Sigmoid colon (tissue), 7 donors: Measurements from ENCODE around the gene MED23. TPM values are rescaled to one million over a fixed set of nuclear protein-coding genes. Genes with fewer than 3 reads are reported as not detected.
A peak's percentile ranks its signal among the peaks of the same experiment; 100 is the strongest.

Experiments used
- DNase-seq: peaks from one replicate; pipeline ENCODE4 v3.0.0-alpha.2; 2019
- H3K27ac ChIP-seq, 4 donors: fragments of 200-600 bp; sonication (generic); one replicate each; pipeline ENCODE4 v1.5.1; 2016 to 2019; ENCODE audit warnings: mild to moderate bottlenecking in 1 of 4
- H3K27me3 ChIP-seq, 3 donors: fragments of 200-600 bp; sonication (generic); one replicate each; pipeline ENCODE4 v1.5.1; 2019; ENCODE audit warnings: mild to moderate bottlenecking in 1 of 3
- H3K36me3 ChIP-seq, 4 donors: fragments of 200-600 bp; sonication (generic); one replicate each; pipeline ENCODE4 v1.5.1; 2016 to 2019
- H3K4me1 ChIP-seq, 4 donors: fragments of 200-600 bp; sonication (generic); one replicate each; pipeline ENCODE4 v1.5.1; 2017 to 2019
- H3K4me3 ChIP-seq, 4 donors: fragments of 200-600 bp; sonication (generic); one replicate each; pipeline ENCODE4 v1.5.1; 2017 to 2019; ENCODE audit warnings: mild to moderate bottlenecking in 2 of 4, moderate library complexity in 1 of 4
- H3K9me3 ChIP-seq, 4 donors: fragments of 200-600 bp in 3 of 4; sonication (generic) in 3 of 4; one replicate each; pipeline versions ENCODE4 v1.5.1 to v1.6.1; 2013 to 2019
- EP300 ChIP-seq, 4 donors: sonication (generic); formaldehyde crosslinking; IDR thresholded peaks; one replicate each; pipeline ENCODE4 v1.6.1; 2017; ENCODE audit warnings: antibody characterized with exemption in 4 of 4
- POLR2A ChIP-seq, 2 donors: fragments of 450-650 bp; IDR thresholded peaks; one replicate each; pipeline ENCODE4 v1.6.1; 2016; ENCODE audit warnings: antibody characterized with exemption in 2 of 2, mild to moderate bottlenecking in 2 of 2, moderate library complexity in 2 of 2
- POLR2AphosphoS5 ChIP-seq, 4 donors: sonication (generic); formaldehyde crosslinking; IDR thresholded peaks; one replicate each; pipeline ENCODE4 v1.6.1; 2017; ENCODE audit warnings: antibody characterized with exemption in 4 of 4
- WGBS, 2 donors: extraction: QIAGEN DNeasy Blood & Tissue Kit; methylation state at CpG; one replicate each; pipeline ENCODE4 v1.1.7; 2013; 5-methylcytosine and 5-hydroxymethylcytosine counted together
- intact Hi-C: fragments of 100-400 bp; cut with DNase I; formaldehyde crosslinking; loops from one replicate; pipeline ENCODE4 v1.15.1; 2023
- polyA plus RNA-seq, 3 donors: library from polyadenylated mRNA; stranded (reverse); fragments of 200-250 nt; gene quantifications; one replicate each; pipeline ENCODE4 v1.2.3, GENCODE V29; 2013
- total RNA-seq, 4 donors: library from RNA; depleted of rRNA; stranded (reverse); fragments of >200 nt; gene quantifications; one replicate each; pipeline ENCODE4 v1.1.0, GENCODE V29; 2016
- TF ChIP-seq, protein P1 (sequence below), 4 experiments: fragments of 450-650 bp in 3 of 4; fragments of 200-600 bp in 1 of 4; IDR thresholded peaks; one replicate each; pipeline ENCODE4 v1.5.1; 2016 to 2019; ENCODE audit warnings: antibody characterized with exemption in 4 of 4, mild to moderate bottlenecking in 3 of 4, moderate library complexity in 2 of 4
- donor health status: healthy with polysubstance abuse.
- donor health status: Bipolar disorder and iron deficiency.
- donor health status: healthy.

MED23 gene
- 10 to 100 TPM; 19.0 to 29.6 (median 25.0) TPM for total RNA-seq
- 10 to 100 TPM in 1 of 3 donors, 1 to 10 TPM in 2; 5.3 to 10.5 (median 6.0) TPM for polyA plus RNA-seq

- H3K27ac ChIP-seq, result peak within 1 kb of the TSS; percentile 74 to 81 (median 78)
- no peaks in the 10 kb centered on the region for H3K27me3 ChIP-seq
- H3K4me1 ChIP-seq, result peaks cover 0 to 36% (median 27%) of the 10 kb centered on the region in 4 donors
- intact Hi-C loops, result loop anchor here (5.0 kb wide), 1 partner anchor 1184 kb away; the partner anchor contains the start of gene RPS12
- peak within 1 kb of the TSS; percentile 65 to 80 (median 72) for H3K4me3 ChIP-seq
- H3K9me3 ChIP-seq, result no peaks in the 10 kb centered on the region
- 0 to 1% methylated on average over 53 of the region's 53 CpGs for WGBS, 2 donors
- TF ChIP-seq EP300 (IDR thresholded peaks at IDR 0.05), result no peak
- peak; percentile 30 to 61 for TF ChIP-seq POLR2A (IDR thresholded peaks at IDR 0.05)
- TF ChIP-seq, protein P1, sequence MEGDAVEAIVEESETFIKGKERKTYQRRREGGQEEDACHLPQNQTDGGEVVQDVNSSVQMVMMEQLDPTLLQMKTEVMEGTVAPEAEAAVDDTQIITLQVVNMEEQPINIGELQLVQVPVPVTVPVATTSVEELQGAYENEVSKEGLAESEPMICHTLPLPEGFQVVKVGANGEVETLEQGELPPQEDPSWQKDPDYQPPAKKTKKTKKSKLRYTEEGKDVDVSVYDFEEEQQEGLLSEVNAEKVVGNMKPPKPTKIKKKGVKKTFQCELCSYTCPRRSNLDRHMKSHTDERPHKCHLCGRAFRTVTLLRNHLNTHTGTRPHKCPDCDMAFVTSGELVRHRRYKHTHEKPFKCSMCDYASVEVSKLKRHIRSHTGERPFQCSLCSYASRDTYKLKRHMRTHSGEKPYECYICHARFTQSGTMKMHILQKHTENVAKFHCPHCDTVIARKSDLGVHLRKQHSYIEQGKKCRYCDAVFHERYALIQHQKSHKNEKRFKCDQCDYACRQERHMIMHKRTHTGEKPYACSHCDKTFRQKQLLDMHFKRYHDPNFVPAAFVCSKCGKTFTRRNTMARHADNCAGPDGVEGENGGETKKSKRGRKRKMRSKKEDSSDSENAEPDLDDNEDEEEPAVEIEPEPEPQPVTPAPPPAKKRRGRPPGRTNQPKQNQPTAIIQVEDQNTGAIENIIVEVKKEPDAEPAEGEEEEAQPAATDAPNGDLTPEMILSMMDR (IDR thresholded peaks at IDR 0.05), result peak; percentile 78 to 91 (median 86)
- TF ChIP-seq POLR2AphosphoS5 (IDR thresholded peaks at IDR 0.05), result peak; percentile 56 to 84 (median 79)
- DNase-seq, result peak; percentile 96
- H3K36me3 ChIP-seq, result peaks cover 7 to 27% (median 15%) of the 10 kb centered on the region in 4 donors
Measured at GRCh38 chr6:131627724-131628682, at the start of gene MED23. Gene MED23, minus strand, starts transcription at chr6:131628242. Its CDS starts 193 bp downstream, at chr6:131628049.

DNA sequence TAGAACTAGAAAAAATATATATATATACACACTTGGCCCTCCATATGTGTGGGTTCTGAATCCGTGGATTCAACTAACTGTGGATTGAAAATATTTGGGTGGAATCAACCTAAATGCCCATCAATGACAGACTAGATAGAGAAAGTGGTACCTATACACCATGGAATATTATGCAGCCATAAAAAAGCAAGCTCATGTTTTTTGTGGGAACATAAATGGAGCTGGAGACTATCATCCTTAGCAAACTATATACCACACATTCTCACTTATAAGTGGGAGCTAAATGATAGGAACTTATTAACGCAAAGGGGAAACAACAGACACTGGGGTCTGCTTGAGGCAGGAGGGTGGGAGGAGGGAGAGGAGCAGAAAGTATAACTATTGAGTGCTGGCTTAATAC, 45.1 kb upstream of the MED23 start:
- Histone ChIP-seq H3K27me3 (no peaks in the 10 kb centered on the region), H3K9me3 (no peaks in the 10 kb centered on the region), H3K36me3 (no peaks in the 10 kb centered on the region), H3K4me1 (no peaks in the 10 kb centered on the region), H3K4me3 (no peak overlapping the region), H3K27ac (no peak overlapping the region)
- 93 to 96% methylated on average over 2 of the region's 2 CpGs for WGBS, 2 donors
- TF ChIP-seq, protein P1 (IDR thresholded peaks at IDR 0.05), result no peak
- TF ChIP-seq EP300 (IDR thresholded peaks at IDR 0.05), result no peak
- intact Hi-C loops, result no loop called here
- DNase-seq, result no peak

GRCh38 chr6:131669891-131670290, 41.8 kb upstream of the MED23 start:
- H3K9me3 ChIP-seq, result no peaks in the 10 kb centered on the region
- no peaks in the 10 kb centered on the region for H3K4me1 ChIP-seq
- no peaks in the 10 kb centered on the region for H3K27me3 ChIP-seq
- intact Hi-C loops, result no loop called here
- H3K27ac ChIP-seq, result no peak overlapping the region
- no peaks in the 10 kb centered on the region for H3K36me3 ChIP-seq
- H3K4me3 ChIP-seq, result no peak overlapping the region
- 53 to 72% methylated on average over 1 of the region's 1 CpG for WGBS, 2 donors
- TF ChIP-seq, protein P1 (IDR thresholded peaks at IDR 0.05), result no peak
- no peak for TF ChIP-seq EP300 (IDR thresholded peaks at IDR 0.05)
- TF ChIP-seq POLR2AphosphoS5 (IDR thresholded peaks at IDR 0.05), result no peak
- no peak for TF ChIP-seq POLR2A (IDR thresholded peaks at IDR 0.05)
- no peak for DNase-seq

DNA sequence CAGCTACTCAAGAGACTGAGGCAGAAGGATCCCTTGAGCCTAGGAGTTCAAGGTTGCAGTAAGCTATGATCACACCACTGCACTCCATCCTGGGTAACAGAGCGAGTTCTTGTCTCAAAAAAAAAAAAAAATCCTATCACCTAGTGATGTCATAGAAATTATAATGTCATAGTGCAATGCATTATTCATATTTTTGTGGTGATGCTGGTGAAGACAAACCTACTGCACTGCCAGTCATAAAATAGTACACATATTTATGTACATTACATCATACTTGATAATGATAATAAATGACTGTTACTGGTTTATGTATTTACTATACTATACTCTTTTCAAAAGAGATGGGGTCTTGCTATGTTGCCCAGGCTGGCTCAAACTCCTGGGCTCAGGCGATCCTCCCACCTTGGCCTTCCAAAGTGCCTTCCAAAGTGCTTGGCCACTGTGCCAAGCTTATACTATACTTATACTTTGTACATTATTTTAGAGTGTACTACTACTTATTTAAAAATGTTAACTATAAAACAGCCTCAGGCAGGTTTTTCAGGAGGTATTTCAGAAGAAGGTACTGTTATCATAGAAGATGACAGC, 35.6 kb upstream of the MED23 start:
- Histone ChIP-seq H3K36me3 (no peaks in the 10 kb centered on the region), H3K27ac (no peak overlapping the region), H3K4me1 (no peaks in the 10 kb centered on the region), H3K27me3 (no peaks in the 10 kb centered on the region), H3K4me3 (no peak overlapping the region), H3K9me3 (no peaks in the 10 kb centered on the region)
- TF ChIP-seq POLR2AphosphoS5 (IDR thresholded peaks at IDR 0.05), result no peak
- TF ChIP-seq, protein P1 (IDR thresholded peaks at IDR 0.05), result no peak
- no peak for TF ChIP-seq POLR2A (IDR thresholded peaks at IDR 0.05)
- TF ChIP-seq EP300 (IDR thresholded peaks at IDR 0.05), result no peak
- intact Hi-C loops, result no loop called here
- WGBS, 2 donors, result 97% methylated on average over 2 of the region's 2 CpGs
- DNase-seq, result no peak
